Heart left ventricle (tissue), 16 donors: Measurements from ENCODE around the gene ANKRD11. TPM values are rescaled to one million over a fixed set of nuclear protein-coding genes. Genes with fewer than 3 reads are reported as not detected.
A peak's percentile ranks its signal among the peaks of the same experiment; 100 is the strongest.

Source experiments
- ATAC-seq, 4 donors: fragments of 200-7000 bp; cut with Tn5 transposase; one replicate each; pipeline ENCODE4 v1.9.1; 2020 to 2022; ENCODE audit warnings: moderate library complexity in 4 of 4, mild to moderate bottlenecking in 3 of 4, moderate number of reproducible peaks in 1 of 4
- DNase-seq, 5 donors: peaks; one replicate each; pipeline ENCODE4 v3.0.0-alpha.2; 2020
- H3K27ac ChIP-seq, 12 donors: fragments of 200-600 bp; sonication (generic) in 4 of 12; one replicate each; pipeline versions ENCODE4 v1.5.0 to v1.8.0; 2016 to 2022; ENCODE audit warnings: mild to moderate bottlenecking in 2 of 12
- H3K27me3 ChIP-seq, 9 donors: fragments of 200-600 bp; sonication (generic) in 2 of 9; one replicate each; pipeline versions ENCODE4 v1.5.1 to v1.8.0; 2016 to 2022; ENCODE audit warnings: mild to moderate bottlenecking in 3 of 9
- H3K36me3 ChIP-seq, 9 donors: fragments of 200-600 bp; sonication (generic) in 2 of 9; one replicate each; pipeline versions ENCODE4 v1.5.0 to v1.8.0; 2018 to 2022; ENCODE audit warnings: mild to moderate bottlenecking in 2 of 9
- H3K4me1 ChIP-seq, 12 donors: fragments of 200-600 bp; sonication (generic) in 4 of 12; one replicate each; pipeline versions ENCODE4 v1.5.0 to v1.8.0; 2016 to 2022; ENCODE audit warnings: mild to moderate bottlenecking in 3 of 12
- H3K4me3 ChIP-seq, 12 donors: fragments of 200-600 bp; sonication (generic) in 4 of 12; one replicate each; pipeline versions ENCODE4 v1.5.0 to v1.8.0; 2017 to 2022; ENCODE audit warnings: mild to moderate bottlenecking in 9 of 12, moderate library complexity in 4 of 12
- H3K9me3 ChIP-seq, 12 donors: fragments of 200-600 bp; sonication (generic) in 4 of 12; one replicate each; pipeline versions ENCODE4 v1.5.0 to v1.8.0; 2016 to 2022; ENCODE audit warnings: mild to moderate bottlenecking in 1 of 12
- POLR2A ChIP-seq, 2 donors: fragments of 450-650 bp; IDR thresholded peaks; one replicate each; pipeline ENCODE4 v1.6.1; 2017; ENCODE audit warnings: antibody characterized with exemption in 2 of 2, mild to moderate bottlenecking in 2 of 2, moderate library complexity in 2 of 2
- WGBS, 4 donors: extraction: QIAGEN DNeasy Blood & Tissue Kit in 2 of 4; methylation state at CpG; one replicate each; pipeline versions ENCODE4 v1.1.5 to v1.1.7; 2013 to 2018; 5-methylcytosine and 5-hydroxymethylcytosine counted together
- intact Hi-C, 10 donors: fragments of 100-400 bp; cut with DNase I; formaldehyde crosslinking; loops; one replicate each; pipeline versions ENCODE4 v1.11.1 to v1.14.2; 2022
- polyA plus RNA-seq, 2 donors: library from polyadenylated mRNA; stranded (reverse); fragments of 200-250 nt; gene quantifications; one replicate each; pipeline ENCODE4 v1.2.3, GENCODE V29; 2013
- total RNA-seq, 9 donors: library from RNA; depleted of rRNA in 2 of 9; stranded (reverse); fragments of >200 nt in 2 of 9; fragmentation: NEBNext Ultra II Directional in 3 of 9; extraction: Animal tissue kit (Norgen Biotek cat#: 25700) in 3 of 9; gene quantifications; one replicate each; pipeline versions ENCODE4 v1.1.0 to v1.2.4, GENCODE V29; 2016 to 2023
- TF ChIP-seq, protein P1 (sequence below), 12 donors: fragments of 200-600 bp; sonication (generic) in 4 of 12; IDR thresholded peaks; one replicate each; pipeline versions ENCODE4 v1.5.0 to v1.8.0; 2018 to 2022; ENCODE audit warnings: antibody characterized with exemption in 12 of 12, mild to moderate bottlenecking in 5 of 12
- donor health status: ischemic (EF 13 %, LVEDD 7.1; RV severe dilation, severe dysfunction).
- donor health status: healthy with polysubstance abuse.
- donor health status: DM: no; HTN: yes; CAD: no.
- donor health status: DM: no; HTN: no; CAD: no.
- donor health status: ischemic (EF 25% LVEDD 6.9; RV normal size, moderate dysfunction).
- donor health status: ischemic (EF 25% LVEDD 5.7; RV mildly dilated, moderate dysfunction).
- donor health status: healthy.
- donor health status: DM: yes; HTN: yes; CAD: no.
- donor health status: ischemic (EF 35%, LVEDD 5.7; RV mildly dilated, moderate dysfunction).
- donor health status: nonischemic (EF 11% LVEDD 7.7; RV severe dilation, severe dysfunction).
- donor health status: DM: yes; HTN: yes; CAD: no.
- donor health status: PGD.
- donor health status: ischemic (EF 29% LVEDD 5.4; RV normal size, mild dysfunction).
- donor health status: nonischemic (EF 23%, LVEDD 6.1; RV moderate dilation, normal function).

ANKRD11 gene
- total and polyA plus RNA-seq, 11 donors, result 53.6 to 123 (median 67.7) TPM

DNA sequence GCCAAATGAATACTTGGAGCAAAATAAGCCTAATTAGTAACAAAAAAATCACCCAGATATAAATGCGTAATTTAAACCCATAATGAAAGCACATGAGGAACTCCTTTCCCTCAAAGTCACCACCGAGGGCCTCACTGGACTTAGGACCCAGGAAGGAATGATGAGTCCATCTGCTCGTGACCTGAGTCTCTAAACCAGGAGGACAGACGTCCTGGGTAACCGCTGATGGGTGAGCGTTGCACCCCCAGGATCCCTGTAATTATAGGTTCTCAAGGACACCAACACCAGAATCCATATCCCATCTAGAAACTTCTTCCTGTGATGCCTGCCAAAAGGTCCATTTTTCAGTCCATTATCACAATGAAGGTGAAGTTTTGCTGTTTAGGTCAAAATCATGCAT, 151.5 kb downstream of the ANKRD11 start:
- H3K9me3 ChIP-seq, result no peaks in the 10 kb centered on the region
- H3K27me3 ChIP-seq, result no peaks in the 10 kb centered on the region
- intact Hi-C loops, result loop anchor here in 8 of 10 donors (5.0 to 10.0 kb wide), 7 partner anchors 38 to 306 kb away; partner anchors contain the start of gene SPG7 (in 3 of the 8)
- DNase-seq (no peak), ATAC-seq (no peak)
- no peak overlapping the region for H3K4me3 ChIP-seq
- peaks cover 0 to 6% (median 0%) of the 10 kb centered on the region in 9 donors for H3K36me3 ChIP-seq
- no peak for TF ChIP-seq POLR2A (IDR thresholded peaks at IDR 0.05)
- TF ChIP-seq, protein P1, sequence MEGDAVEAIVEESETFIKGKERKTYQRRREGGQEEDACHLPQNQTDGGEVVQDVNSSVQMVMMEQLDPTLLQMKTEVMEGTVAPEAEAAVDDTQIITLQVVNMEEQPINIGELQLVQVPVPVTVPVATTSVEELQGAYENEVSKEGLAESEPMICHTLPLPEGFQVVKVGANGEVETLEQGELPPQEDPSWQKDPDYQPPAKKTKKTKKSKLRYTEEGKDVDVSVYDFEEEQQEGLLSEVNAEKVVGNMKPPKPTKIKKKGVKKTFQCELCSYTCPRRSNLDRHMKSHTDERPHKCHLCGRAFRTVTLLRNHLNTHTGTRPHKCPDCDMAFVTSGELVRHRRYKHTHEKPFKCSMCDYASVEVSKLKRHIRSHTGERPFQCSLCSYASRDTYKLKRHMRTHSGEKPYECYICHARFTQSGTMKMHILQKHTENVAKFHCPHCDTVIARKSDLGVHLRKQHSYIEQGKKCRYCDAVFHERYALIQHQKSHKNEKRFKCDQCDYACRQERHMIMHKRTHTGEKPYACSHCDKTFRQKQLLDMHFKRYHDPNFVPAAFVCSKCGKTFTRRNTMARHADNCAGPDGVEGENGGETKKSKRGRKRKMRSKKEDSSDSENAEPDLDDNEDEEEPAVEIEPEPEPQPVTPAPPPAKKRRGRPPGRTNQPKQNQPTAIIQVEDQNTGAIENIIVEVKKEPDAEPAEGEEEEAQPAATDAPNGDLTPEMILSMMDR (IDR thresholded peaks at IDR 0.05), result no peak
- 69 to 80% (median 75%) methylated on average over 6 of the region's 6 CpGs for WGBS, 4 donors
- H3K4me1 ChIP-seq, result peaks cover 18 to 66% (median 49%) of the 10 kb centered on the region in 12 donors
- H3K27ac ChIP-seq, result no peak overlapping the region

DNA sequence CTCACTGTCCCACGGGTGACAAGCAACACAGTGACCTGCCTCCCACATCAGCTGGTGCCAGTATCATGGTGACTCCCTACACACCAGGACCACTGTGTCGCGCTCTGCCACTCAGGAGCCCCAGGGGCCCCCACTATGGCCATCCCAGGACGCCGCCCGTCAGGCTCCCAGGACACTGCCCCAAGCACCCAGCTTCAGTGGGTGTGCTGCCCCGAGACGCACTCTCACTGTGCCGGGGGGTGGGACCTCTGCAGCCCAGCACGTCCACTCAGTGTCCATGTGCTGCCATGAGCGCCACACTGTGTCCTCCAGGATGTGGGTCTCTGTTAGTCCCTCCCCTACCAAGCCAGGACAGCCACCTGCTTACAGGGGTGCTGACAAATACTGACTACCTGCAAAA, 152.4 kb downstream of the ANKRD11 start:
- peaks cover 18 to 68% (median 55%) of the 10 kb centered on the region in 12 donors for H3K4me1 ChIP-seq
- ATAC-seq, result no peak
- intact Hi-C loops, result loop anchor here in 8 of 10 donors (5.0 to 10.0 kb wide), 7 partner anchors 39 to 307 kb away; partner anchors contain the start of gene SPG7 (in 3 of the 8)
- H3K4me3 ChIP-seq, result no peak overlapping the region
- H3K27ac ChIP-seq, result no peak overlapping the region
- H3K36me3 ChIP-seq, result peaks cover 0 to 6% (median 0%) of the 10 kb centered on the region in 9 donors
- H3K9me3 ChIP-seq, result no peaks in the 10 kb centered on the region
- no peaks in the 10 kb centered on the region for H3K27me3 ChIP-seq
- whole genome bisulfite sequencing, 4 donors, result 82 to 90% (median 89%) methylated on average over 8 to 11 of the region's 11 CpGs
- no peak for DNase-seq
- TF ChIP-seq, protein P1 (IDR thresholded peaks at IDR 0.05), result no peak
- no peak for TF ChIP-seq POLR2A (IDR thresholded peaks at IDR 0.05)

- WGBS, 4 donors, result 29 to 48% (median 41%) methylated on average over 12 to 16 of the region's 16 CpGs
- Histone ChIP-seq H3K27me3 (no peaks in the 10 kb centered on the region), H3K4me1 (peaks cover 18 to 79% (median 66%) of the 10 kb centered on the region in 12 donors), H3K27ac (peak overlapping the region; percentile 40 to 88 (median 74)), H3K4me3 (peak overlapping the region in 4 of 12 donors; percentile 1 to 30 (median 23)), H3K9me3 (no peaks in the 10 kb centered on the region), H3K36me3 (no peaks in the 10 kb centered on the region)
- intact Hi-C loops, result loop anchor here in 8 of 10 donors (2.0 to 10.0 kb wide), 8 partner anchors 41 to 309 kb away; partner anchors contain the start of gene SPG7 (in 3 of the 8)
- peak; percentile 23 to 60 (median 52) for ATAC-seq
- DNase-seq, result no peak
- TF ChIP-seq, protein P1 (IDR thresholded peaks at IDR 0.05), result no peak
- TF ChIP-seq POLR2A (IDR thresholded peaks at IDR 0.05), result no peak
Observed at GRCh38 chr16:89335803-89336485, 154.4 kb downstream of the ANKRD11 start.
